Neutrophil (primary cell): Measurements from ENCODE around the gene EIF1B.
"Not testable (repeated sequence)": the region's sequence is repeated elsewhere in the genome, so short reads cannot be mapped to it uniquely, and the experiment has no call there.

Experiments
- H3K27ac ChIP-seq: fragments of 200-600 bp; sonication (generic); 2 replicates; pipeline ENCODE4 v1.5.1; 2016; ENCODE audit warnings: mild to moderate bottlenecking, moderate library complexity
- H3K27me3 ChIP-seq: fragments of 200-600 bp; sonication (generic); 2 replicates; pipeline ENCODE4 v1.6.0; 2016; ENCODE audit warnings: mild to moderate bottlenecking
- H3K36me3 ChIP-seq: fragments of 200-600 bp; sonication (generic); 2 replicates; pipeline ENCODE4 v1.5.1; 2017
- H3K4me1 ChIP-seq, 2 experiments: fragments of 200-600 bp in 1 of 2; sonication (generic) in 1 of 2; 1 replicate in 1 of 2; 2 replicates in 1 of 2; pipeline versions ENCODE4 v1.5.1 to v1.6.1; 2013 to 2016; ENCODE audit warnings: low read depth in 1 of 2, low read length in 1 of 2, mild to moderate bottlenecking in 1 of 2, moderate library complexity in 1 of 2; ENCODE audit not compliant: control insufficient read depth in 1 of 2, insufficient read depth in 1 of 2
- H3K4me3 ChIP-seq, 2 experiments: fragments of 200-600 bp in 1 of 2; sonication (generic) in 1 of 2; 1 replicate in 1 of 2; 2 replicates in 1 of 2; pipeline ENCODE4 v1.5.1; 2013 to 2016; ENCODE audit warnings: low read depth in 1 of 2, low read length in 1 of 2, mild to moderate bottlenecking in 1 of 2, moderate library complexity in 1 of 2
- H3K9me3 ChIP-seq: fragments of 200-600 bp; sonication (generic); 2 replicates; pipeline ENCODE4 v1.5.1; 2016
- TF ChIP-seq, protein P1 (sequence below): fragments of 200-600 bp; sonication (generic); IDR thresholded peaks from 2 replicates; pipeline ENCODE4 v1.5.1; 2016; ENCODE audit warnings: antibody characterized with exemption

EIF1B gene

DNA sequence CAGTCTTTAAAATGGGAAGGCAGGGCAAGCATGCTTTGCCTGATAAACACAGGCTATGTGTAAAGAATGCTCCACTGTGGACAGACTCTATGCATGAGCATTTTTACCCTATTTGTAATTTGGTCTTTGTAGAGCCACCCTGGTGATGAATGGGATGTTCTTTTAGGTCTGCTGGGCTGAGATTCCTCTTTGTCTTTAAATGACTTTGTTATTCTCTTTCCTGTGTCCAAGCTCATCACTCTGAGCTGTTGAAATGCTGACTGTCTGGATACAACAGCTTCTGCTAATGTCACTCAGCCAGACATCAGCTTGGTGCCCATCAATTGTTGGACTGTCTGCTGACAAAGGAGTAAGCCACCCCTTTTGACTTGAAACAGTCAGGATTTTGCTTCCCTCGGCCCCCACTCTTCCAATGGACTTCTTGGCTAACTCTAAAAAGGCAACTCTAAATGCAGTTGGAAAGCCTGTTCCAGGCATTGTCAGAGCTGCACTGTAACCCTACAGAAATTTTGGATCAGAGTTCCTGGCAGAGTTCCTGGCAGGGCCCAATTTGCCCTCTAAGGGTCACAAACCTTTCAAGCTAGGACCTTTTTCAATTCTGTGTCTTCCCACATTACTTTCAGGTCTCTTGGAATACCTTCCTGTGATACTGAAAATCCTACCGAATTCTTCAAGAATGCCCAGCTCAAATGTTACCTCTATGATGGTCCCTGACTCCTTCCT is 40.5 kb upstream of the EIF1B start:
- H3K9me3 ChIP-seq, result no peaks in the 10 kb centered on the region
- H3K36me3 ChIP-seq, result no peaks in the 10 kb centered on the region
- no peak overlapping the region for H3K27ac ChIP-seq
- no peaks in the 10 kb centered on the region for H3K4me1 ChIP-seq
- H3K27me3 ChIP-seq, result no peaks in the 10 kb centered on the region
- H3K4me3 ChIP-seq, result no peak overlapping the region
- TF ChIP-seq, protein P1, sequence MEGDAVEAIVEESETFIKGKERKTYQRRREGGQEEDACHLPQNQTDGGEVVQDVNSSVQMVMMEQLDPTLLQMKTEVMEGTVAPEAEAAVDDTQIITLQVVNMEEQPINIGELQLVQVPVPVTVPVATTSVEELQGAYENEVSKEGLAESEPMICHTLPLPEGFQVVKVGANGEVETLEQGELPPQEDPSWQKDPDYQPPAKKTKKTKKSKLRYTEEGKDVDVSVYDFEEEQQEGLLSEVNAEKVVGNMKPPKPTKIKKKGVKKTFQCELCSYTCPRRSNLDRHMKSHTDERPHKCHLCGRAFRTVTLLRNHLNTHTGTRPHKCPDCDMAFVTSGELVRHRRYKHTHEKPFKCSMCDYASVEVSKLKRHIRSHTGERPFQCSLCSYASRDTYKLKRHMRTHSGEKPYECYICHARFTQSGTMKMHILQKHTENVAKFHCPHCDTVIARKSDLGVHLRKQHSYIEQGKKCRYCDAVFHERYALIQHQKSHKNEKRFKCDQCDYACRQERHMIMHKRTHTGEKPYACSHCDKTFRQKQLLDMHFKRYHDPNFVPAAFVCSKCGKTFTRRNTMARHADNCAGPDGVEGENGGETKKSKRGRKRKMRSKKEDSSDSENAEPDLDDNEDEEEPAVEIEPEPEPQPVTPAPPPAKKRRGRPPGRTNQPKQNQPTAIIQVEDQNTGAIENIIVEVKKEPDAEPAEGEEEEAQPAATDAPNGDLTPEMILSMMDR, result no peak

DNA sequence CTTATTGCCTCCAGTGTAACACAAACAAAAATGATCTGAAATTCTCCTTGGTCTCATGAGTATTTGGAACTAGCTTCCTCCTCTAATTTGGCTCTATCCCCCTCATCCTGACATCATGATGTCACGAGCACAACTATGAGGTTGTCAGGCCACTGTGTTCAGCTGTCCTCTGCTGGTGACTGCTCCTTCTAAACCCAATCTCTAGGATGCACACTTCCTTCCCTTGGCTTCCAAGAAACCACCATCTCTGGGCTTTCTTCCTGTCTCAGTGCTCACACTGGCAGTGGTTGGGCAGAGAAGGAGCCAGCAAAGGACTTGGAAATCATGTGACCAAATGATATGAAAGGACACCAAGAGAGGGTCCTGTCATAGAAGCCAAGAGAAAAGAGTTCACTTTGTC is 30.7 kb upstream of the EIF1B start:
- no peaks in the 10 kb centered on the region for H3K9me3 ChIP-seq
- no peak overlapping the region for H3K27ac ChIP-seq
- H3K36me3 ChIP-seq, result no peaks in the 10 kb centered on the region
- TF ChIP-seq, protein P1, result no peak
- H3K27me3 ChIP-seq, result no peaks in the 10 kb centered on the region
- no peaks in the 10 kb centered on the region for H3K4me1 ChIP-seq
- H3K4me3 ChIP-seq, result no peak overlapping the region

DNA sequence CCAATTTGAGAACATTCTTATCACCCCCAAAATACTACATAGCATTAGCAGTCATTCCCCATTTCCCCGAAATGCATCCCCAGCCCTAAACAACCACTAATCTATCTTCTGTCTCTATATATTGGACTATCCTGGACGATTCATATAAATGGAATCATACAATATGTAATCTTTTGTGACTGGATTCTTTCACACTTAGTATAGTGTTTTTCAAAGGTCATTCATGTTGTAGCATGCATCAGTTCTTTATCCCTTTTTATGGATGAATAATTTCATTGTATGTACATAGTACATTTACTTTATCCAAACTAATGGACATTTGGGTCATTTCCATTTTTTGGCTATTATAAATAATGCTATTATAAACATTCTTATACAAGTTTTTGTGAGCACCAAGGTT is 27.5 kb upstream of the EIF1B start:
- Histone ChIP-seq H3K36me3 (no peaks in the 10 kb centered on the region), H3K27ac (no peak overlapping the region), H3K4me3 (no peak overlapping the region), H3K27me3 (no peaks in the 10 kb centered on the region), H3K9me3 (no peaks in the 10 kb centered on the region), H3K4me1 (no peaks in the 10 kb centered on the region)
- TF ChIP-seq, protein P1, result no peak

DNA sequence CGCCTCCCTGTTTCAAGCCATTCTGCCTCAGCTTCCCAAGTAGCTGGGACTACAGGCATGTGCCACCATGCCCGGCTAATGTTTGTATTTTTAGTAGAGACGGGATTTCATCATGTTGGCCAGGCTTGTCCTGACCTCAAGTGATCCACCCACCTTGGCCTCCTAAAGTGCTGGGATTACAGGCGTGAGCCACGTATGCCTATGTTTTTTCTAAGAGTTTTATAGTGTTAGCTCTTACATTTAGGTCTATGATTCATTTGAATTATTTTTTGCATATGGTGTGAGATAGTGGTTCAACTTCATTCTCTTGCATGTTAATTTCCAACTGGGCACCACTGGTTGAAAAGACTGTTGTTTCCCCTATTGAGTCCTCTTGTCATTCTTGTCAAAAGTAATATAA is 26.4 kb upstream of the EIF1B start:
- H3K36me3 ChIP-seq, H3K4me3 ChIP-seq, H3K9me3 ChIP-seq, H3K27me3 ChIP-seq, H3K4me1 ChIP-seq, H3K27ac ChIP-seq: not testable (repeated sequence)

DNA sequence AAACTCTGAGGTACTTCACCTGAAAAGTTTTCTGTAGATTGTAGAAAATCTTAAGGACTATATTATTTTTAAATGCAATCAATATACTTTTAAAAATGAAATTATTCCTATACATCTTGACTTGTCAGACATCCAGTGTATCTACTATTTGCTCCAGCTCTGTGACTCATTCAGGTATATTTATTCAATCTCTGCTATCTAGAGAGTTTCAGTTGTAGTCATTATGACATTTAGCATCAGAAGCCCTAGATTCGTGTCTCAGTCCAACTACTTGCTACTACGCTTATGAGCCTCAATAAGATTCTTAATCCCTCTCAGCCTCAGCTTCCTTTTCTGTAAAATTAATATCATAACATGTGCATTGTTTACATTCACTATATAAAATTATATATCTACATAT is 22.3 kb upstream of the EIF1B start:
- Histone ChIP-seq H3K4me1 (no peaks in the 10 kb centered on the region), H3K9me3 (no peaks in the 10 kb centered on the region), H3K27me3 (no peaks in the 10 kb centered on the region), H3K36me3 (no peaks in the 10 kb centered on the region), H3K4me3 (no peak overlapping the region), H3K27ac (no peak overlapping the region)
- TF ChIP-seq, protein P1, result no peak

DNA sequence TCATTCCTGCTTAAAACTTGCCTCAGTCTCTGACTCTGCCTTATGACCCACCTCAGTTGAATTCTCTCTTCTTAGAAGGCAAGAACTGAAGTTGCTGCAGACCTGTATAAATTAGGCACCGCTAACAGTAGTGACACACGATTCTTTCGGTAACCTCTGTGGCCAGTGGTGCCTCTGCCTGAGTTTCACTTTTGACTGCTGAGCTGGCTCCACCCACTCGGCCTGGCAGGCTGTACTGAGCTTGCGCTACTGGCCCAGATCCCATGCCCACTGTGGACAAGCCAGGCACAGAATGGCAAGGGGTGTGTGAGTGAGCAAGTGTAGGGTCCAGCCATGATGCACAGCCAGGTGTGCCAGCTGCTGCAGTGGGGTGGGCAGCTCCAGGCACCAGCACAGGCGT is 19.1 kb upstream of the EIF1B start:
- H3K9me3 ChIP-seq, result no peaks in the 10 kb centered on the region
- H3K27me3 ChIP-seq, result no peaks in the 10 kb centered on the region
- no peaks in the 10 kb centered on the region for H3K4me1 ChIP-seq
- no peak overlapping the region for H3K4me3 ChIP-seq
- peaks cover 3% of the 10 kb centered on the region for H3K36me3 ChIP-seq
- no peak overlapping the region for H3K27ac ChIP-seq
- TF ChIP-seq, protein P1, result no peak
